ENCODE measurements around the gene HNF1A. TPM values are rescaled to one million over a fixed set of nuclear protein-coding genes. Genes with fewer than 3 reads are reported as not detected.

Gene HNF1A
- total and polyA plus RNA-seq, 2 of the 4 experiments (the other 2 are of a cell fraction) = under 0.01 TPM; not detected in 1

DNA sequence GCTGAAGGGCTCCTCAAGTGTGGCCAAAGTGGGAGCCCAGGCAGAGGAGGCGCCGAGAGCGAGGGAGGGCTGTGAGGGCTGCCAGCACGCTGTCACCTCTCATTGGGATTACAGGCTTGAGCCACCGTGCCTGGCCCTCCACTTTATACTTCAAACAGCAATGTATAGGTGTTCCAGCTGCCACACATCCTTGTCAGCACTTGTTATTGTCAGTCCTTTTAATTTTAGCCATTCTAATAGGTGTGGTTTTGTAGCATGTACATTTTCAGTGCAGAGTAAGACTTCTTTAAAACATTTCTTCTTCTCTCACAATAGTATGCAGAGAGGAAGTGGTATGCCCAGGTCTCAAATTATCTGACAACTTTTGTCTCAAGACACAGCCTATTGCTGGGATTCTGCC lies 27.5 kb upstream of the HNF1A start:
- no peaks in the 10 kb centered on the region for H3K79me1 ChIP-seq (ENCODE audit: low read depth in 1 of 2, low read length in 2 of 2)
- H3K36me3 ChIP-seq (ENCODE audit: control insufficient read depth, insufficient read depth, low read length) = no peaks in the 10 kb centered on the region
- BruUV-seq (replicated peaks) = no TSS peak
- H3K18ac ChIP-seq (ENCODE audit: low read depth, low read length) = no peak overlapping the region
- no peak overlapping the region for H3K14ac ChIP-seq (replicated peaks; ENCODE audit: low read depth, low read length)
- no peak overlapping the region for H4K91ac ChIP-seq (ENCODE audit: insufficient read depth, low read depth, low read length)
- ATAC-seq (ENCODE audit: low read depth) (no peak), DNase-seq (no peak)
- in situ Hi-C loops (cut with MboI; ENCODE audit: low sequenced_read_pairs) = no loop called here
- H3K27ac ChIP-seq (ENCODE audit: insufficient read depth, low read length) = no peak overlapping the region
- no peaks in the 10 kb centered on the region; the same call in 1 of the 2 replicates for H3K27me3 ChIP-seq (ENCODE audit: control insufficient read depth, insufficient read depth, low read length)
- H3K9ac ChIP-seq (ENCODE audit: low read depth, low read length) = no peak overlapping the region
- peaks cover 2% of the 10 kb centered on the region; the same call in 1 of the 2 replicates for H3K9me3 ChIP-seq (ENCODE audit: control insufficient read depth, insufficient read depth, low read length)
- no peak overlapping the region for H2AK5ac ChIP-seq (ENCODE audit: low read depth, low read length)
- H4K5ac ChIP-seq (ENCODE audit: low read depth, low read length) = no peak overlapping the region
- H2AFZ ChIP-seq (replicated peaks; ENCODE audit: low read length, poor library complexity) = no peak overlapping the region
- POLR2A ChIA-PET (ENCODE audit: unreplicated experiment) = no interaction called here
- no peak overlapping the region for H3K4ac ChIP-seq (ENCODE audit: low read depth, low read length)
- H3K56ac ChIP-seq (ENCODE audit: extremely low read depth, insufficient read depth, low read length) = no peak overlapping the region
- H2BK15ac ChIP-seq (ENCODE audit: low read depth, low read length) = no peak overlapping the region
- dilution Hi-C loops (cut with HindIII; ENCODE audit: low sequenced_read_pairs, unreplicated experiment) = no loop called here
- CTCF ChIA-PET = no interaction called here
- no peak overlapping the region for H2BK5ac ChIP-seq (ENCODE audit: low read depth, low read length, poor library complexity, severe bottlenecking)
- H4K20me1 ChIP-seq (ENCODE audit: insufficient read depth, low read length) = no peaks in the 10 kb centered on the region
- WGBS, 2 experiments (ENCODE audit: extremely low coverage in 2 of 2, insufficient read length in 1 of 2) = no CpG with 5 or more reads among the region's 5 CpGs
- H3K9me1 ChIP-seq (ENCODE audit: insufficient read depth, low read length) = no peaks in the 10 kb centered on the region
- H3K4me1 ChIP-seq (ENCODE audit: control insufficient read depth, insufficient read depth, low read length) = no peaks in the 10 kb centered on the region
- no peak for TF ChIP-seq SMC3 (IDR thresholded peaks at IDR 0.05; ENCODE audit: low read depth, low read length)
- no peak for TF ChIP-seq NFE2L2 (IDR thresholded peaks at IDR 0.05; ENCODE audit: low read depth, low read length)
- TF ChIP-seq, protein P1, sequence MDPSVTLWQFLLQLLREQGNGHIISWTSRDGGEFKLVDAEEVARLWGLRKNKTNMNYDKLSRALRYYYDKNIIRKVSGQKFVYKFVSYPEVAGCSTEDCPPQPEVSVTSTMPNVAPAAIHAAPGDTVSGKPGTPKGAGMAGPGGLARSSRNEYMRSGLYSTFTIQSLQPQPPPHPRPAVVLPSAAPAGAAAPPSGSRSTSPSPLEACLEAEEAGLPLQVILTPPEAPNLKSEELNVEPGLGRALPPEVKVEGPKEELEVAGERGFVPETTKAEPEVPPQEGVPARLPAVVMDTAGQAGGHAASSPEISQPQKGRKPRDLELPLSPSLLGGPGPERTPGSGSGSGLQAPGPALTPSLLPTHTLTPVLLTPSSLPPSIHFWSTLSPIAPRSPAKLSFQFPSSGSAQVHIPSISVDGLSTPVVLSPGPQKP (IDR thresholded peaks at IDR 0.05; ENCODE audit: borderline replicate concordance, low read depth, low read length) = no peak
- TF ChIP-seq POLR2A (IDR thresholded peaks at IDR 0.05; ENCODE audit: low read depth, low read length) = no peak
- TF ChIP-seq RAD21 (IDR thresholded peaks at IDR 0.05; ENCODE audit: low read length) = no peak
- TF ChIP-seq MAFK (IDR thresholded peaks at IDR 0.05; ENCODE audit: low read depth, low read length) = no peak
- TF ChIP-seq BHLHE40 (IDR thresholded peaks at IDR 0.05; ENCODE audit: low read depth, low read length) = no peak
- TF ChIP-seq CHD1 (IDR thresholded peaks at IDR 0.05; ENCODE audit: low read depth, low read length) = no peak
- TF ChIP-seq RFX5 (IDR thresholded peaks at IDR 0.05; ENCODE audit: low read depth, low read length) = no peak
- TF ChIP-seq, protein P2, sequence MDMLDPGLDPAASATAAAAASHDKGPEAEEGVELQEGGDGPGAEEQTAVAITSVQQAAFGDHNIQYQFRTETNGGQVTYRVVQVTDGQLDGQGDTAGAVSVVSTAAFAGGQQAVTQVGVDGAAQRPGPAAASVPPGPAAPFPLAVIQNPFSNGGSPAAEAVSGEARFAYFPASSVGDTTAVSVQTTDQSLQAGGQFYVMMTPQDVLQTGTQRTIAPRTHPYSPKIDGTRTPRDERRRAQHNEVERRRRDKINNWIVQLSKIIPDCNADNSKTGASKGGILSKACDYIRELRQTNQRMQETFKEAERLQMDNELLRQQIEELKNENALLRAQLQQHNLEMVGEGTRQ (IDR thresholded peaks at IDR 0.05; ENCODE audit: low read depth, low read length) = no peak
- TF ChIP-seq, protein P3, sequence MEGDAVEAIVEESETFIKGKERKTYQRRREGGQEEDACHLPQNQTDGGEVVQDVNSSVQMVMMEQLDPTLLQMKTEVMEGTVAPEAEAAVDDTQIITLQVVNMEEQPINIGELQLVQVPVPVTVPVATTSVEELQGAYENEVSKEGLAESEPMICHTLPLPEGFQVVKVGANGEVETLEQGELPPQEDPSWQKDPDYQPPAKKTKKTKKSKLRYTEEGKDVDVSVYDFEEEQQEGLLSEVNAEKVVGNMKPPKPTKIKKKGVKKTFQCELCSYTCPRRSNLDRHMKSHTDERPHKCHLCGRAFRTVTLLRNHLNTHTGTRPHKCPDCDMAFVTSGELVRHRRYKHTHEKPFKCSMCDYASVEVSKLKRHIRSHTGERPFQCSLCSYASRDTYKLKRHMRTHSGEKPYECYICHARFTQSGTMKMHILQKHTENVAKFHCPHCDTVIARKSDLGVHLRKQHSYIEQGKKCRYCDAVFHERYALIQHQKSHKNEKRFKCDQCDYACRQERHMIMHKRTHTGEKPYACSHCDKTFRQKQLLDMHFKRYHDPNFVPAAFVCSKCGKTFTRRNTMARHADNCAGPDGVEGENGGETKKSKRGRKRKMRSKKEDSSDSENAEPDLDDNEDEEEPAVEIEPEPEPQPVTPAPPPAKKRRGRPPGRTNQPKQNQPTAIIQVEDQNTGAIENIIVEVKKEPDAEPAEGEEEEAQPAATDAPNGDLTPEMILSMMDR (conservative IDR thresholded peaks at IDR 0.05; ENCODE audit: low read depth, low read length) = no peak
- no peak for TF ChIP-seq RCOR1 (IDR thresholded peaks at IDR 0.05; ENCODE audit: insufficient replicate concordance, low read length)
- TF ChIP-seq CEBPB (IDR thresholded peaks at IDR 0.05; ENCODE audit: low read depth, low read length) = no peak
- no peak for TF ChIP-seq FOS (IDR thresholded peaks at IDR 0.05; ENCODE audit: low read depth, low read length)
- no peak for TF ChIP-seq MXI1 (IDR thresholded peaks at IDR 0.05; ENCODE audit: borderline replicate concordance, low read depth, low read length)
- no peak overlapping the region for H2AK9ac ChIP-seq (replicated peaks; ENCODE audit: low read depth, low read length, poor library complexity)
- no peak overlapping the region for H3K23ac ChIP-seq (ENCODE audit: low read depth, low read length)
- intact Hi-C loops (cut with micrococcal nuclease) = no loop called here
- no peak overlapping the region for H3K4me2 ChIP-seq (ENCODE audit: low read depth, low read length)
- H4K8ac ChIP-seq (ENCODE audit: low read depth in 2 of 2, low read length in 2 of 2) = no peak overlapping the region
- H2BK120ac ChIP-seq (ENCODE audit: low read depth, low read length) = no peak overlapping the region
- no peak overlapping the region for H2BK20ac ChIP-seq (ENCODE audit: low read depth, low read length)
- H3K4me3 ChIP-seq (ENCODE audit: insufficient read depth, low read depth, low read length) = no peak overlapping the region

Measured in IMR-90 (cell line).